Calu3 (cell line): ENCODE measurements around the gene SNTG2. TPM values are rescaled to one million over a fixed set of nuclear protein-coding genes. Genes with fewer than 3 reads are reported as not detected.

ENCODE experiments used
- BruUV-seq: library from RNA; stranded (reverse); fragments of 400-500 nt; replicated peaks from 2 replicates; lab custom pipeline; 2021; lab: Mats Ljungman, UMichigan
- CTCF ChIA-PET: fragments of 300-600 bp; sonication (Branson Sonifier 250); formaldehyde crosslinking; loops from one replicate; lab custom pipeline; 2022; ENCODE audit warnings: antibody characterized with exemption; lab: Charles Lee
- DNase-seq: peaks from one replicate; pipeline ENCODE4 v3.0.0; 2022
- H3K27ac Mint-ChIP-seq: one replicate; pipeline ENCODE4 v1.8.0; 2022; ENCODE audit warnings: mixed read lengths; ENCODE audit not compliant: unreplicated experiment
- H3K27me3 Mint-ChIP-seq: one replicate; pipeline ENCODE4 v1.8.0; 2022; ENCODE audit warnings: mixed read lengths; ENCODE audit not compliant: unreplicated experiment
- H3K36me3 Mint-ChIP-seq: one replicate; pipeline ENCODE4 v1.8.0; 2022; ENCODE audit warnings: mild to moderate bottlenecking, moderate library complexity, mixed read lengths; ENCODE audit not compliant: insufficient read depth, unreplicated experiment
- H3K4me1 Mint-ChIP-seq: one replicate; pipeline ENCODE4 v1.8.0; 2022; ENCODE audit warnings: mild to moderate bottlenecking, low read depth, mixed read lengths; ENCODE audit not compliant: unreplicated experiment
- H3K4me3 Mint-ChIP-seq: one replicate; pipeline ENCODE4 v1.8.0; 2022; ENCODE audit warnings: mild to moderate bottlenecking, low read depth, moderate library complexity, mixed read lengths; ENCODE audit not compliant: unreplicated experiment
- H3K9me3 Mint-ChIP-seq: one replicate; pipeline ENCODE4 v1.8.0; 2022; ENCODE audit warnings: low read depth, mixed read lengths; ENCODE audit not compliant: unreplicated experiment
- intact Hi-C: fragments of 100-400 bp; cut with micrococcal nuclease; formaldehyde crosslinking; loops from one replicate; pipeline ENCODE4 v1.10.0; 2022; ENCODE audit not compliant: unreplicated experiment
- total RNA-seq: library from RNA; stranded (reverse); gene quantifications from 2 replicates; pipeline ENCODE4 v1.2.3, GENCODE V29; 2022
- TF ChIP-seq, protein P1 (sequence below): fragments of 200-600 bp; IDR thresholded peaks from one replicate; pipeline ENCODE4 v1.8.0; 2022; ENCODE audit warnings: antibody characterized with exemption; ENCODE audit not compliant: unreplicated experiment

SNTG2 gene
- total RNA-seq, 1 experiment from 2014 or later = not detected

DNA sequence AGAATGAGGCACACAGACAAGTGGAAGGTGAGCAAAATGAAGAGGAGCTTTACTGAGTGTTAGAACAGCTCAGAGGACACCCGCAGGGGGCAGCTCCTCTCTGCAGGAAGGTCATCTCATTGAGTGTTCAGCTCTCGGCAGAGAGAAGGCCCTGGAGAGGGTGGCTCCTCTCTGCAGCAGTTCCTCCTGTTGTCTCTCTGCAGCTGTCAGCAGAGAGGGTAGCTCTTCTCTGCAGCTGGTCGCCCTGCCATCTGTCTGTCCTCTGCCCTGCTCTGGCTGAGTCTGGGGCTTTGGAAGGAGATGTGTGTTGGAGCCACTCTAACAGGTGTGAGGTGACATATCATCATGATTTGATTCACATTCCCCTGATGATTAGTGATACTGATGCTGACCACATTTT is 6.8 kb upstream of the SNTG2 start:
- no TSS peak for BruUV-seq
- intact Hi-C loops = no loop called here
- CTCF ChIA-PET = no interaction called here
- no peak overlapping the region for H3K27ac Mint-ChIP-seq
- peaks cover 12% of the 10 kb centered on the region for H3K9me3 Mint-ChIP-seq
- no peaks in the 10 kb centered on the region for H3K36me3 Mint-ChIP-seq
- no peaks in the 10 kb centered on the region for H3K27me3 Mint-ChIP-seq
- no peaks in the 10 kb centered on the region for H3K4me1 Mint-ChIP-seq
- H3K4me3 Mint-ChIP-seq = no peak overlapping the region
- TF ChIP-seq, protein P1, sequence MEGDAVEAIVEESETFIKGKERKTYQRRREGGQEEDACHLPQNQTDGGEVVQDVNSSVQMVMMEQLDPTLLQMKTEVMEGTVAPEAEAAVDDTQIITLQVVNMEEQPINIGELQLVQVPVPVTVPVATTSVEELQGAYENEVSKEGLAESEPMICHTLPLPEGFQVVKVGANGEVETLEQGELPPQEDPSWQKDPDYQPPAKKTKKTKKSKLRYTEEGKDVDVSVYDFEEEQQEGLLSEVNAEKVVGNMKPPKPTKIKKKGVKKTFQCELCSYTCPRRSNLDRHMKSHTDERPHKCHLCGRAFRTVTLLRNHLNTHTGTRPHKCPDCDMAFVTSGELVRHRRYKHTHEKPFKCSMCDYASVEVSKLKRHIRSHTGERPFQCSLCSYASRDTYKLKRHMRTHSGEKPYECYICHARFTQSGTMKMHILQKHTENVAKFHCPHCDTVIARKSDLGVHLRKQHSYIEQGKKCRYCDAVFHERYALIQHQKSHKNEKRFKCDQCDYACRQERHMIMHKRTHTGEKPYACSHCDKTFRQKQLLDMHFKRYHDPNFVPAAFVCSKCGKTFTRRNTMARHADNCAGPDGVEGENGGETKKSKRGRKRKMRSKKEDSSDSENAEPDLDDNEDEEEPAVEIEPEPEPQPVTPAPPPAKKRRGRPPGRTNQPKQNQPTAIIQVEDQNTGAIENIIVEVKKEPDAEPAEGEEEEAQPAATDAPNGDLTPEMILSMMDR = no peak
- no peak for DNase-seq

DNA sequence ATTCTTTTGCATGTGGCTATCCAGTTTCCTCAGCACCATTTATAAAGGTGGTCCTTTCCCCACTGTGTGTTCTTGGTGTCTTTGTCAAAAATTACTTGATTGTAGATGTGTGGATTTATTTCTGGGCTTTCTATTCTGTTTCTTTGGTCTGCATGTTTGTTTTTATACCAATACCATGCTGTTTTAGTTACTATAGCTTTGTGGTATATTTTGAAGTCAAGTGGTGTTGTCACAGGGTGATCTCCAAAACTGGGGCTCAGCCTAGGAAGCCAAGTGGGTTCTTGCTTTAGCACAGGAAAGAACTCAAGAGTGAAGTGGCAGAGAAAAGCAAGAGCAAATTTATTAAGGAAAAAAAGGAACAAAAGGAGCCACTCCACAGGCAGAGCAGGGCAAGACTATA is 6.0 kb upstream of the SNTG2 start:
- Mint-ChIP-seq H3K36me3 (no peaks in the 10 kb centered on the region), H3K4me3 (no peak overlapping the region), H3K27ac (no peak overlapping the region), H3K9me3 (peaks cover 16% of the 10 kb centered on the region), H3K4me1 (no peaks in the 10 kb centered on the region), H3K27me3 (no peaks in the 10 kb centered on the region)
- BruUV-seq = no TSS peak
- no peak for DNase-seq
- TF ChIP-seq, protein P1 = no peak
- intact Hi-C loops = no loop called here
- CTCF ChIA-PET = no interaction called here

DNA sequence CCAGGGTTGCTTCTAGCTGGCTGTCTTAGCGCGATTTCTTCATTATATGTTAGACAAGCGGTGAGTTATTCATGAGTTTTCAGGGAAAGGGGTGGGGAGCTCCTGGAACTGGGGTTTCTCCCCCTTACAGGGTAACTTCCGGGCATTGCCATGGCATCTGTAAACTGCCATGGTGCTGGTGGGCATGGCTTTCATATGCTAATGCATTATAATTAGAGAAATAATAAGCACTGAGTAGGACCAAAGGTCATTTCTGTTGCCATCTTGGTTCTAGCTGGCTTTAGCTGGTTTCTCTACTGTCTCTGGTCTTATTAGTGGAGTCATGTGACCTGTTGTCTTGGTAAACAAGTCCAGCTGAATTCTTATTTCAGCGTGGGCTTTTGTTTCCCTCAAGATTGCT is 5.5 kb upstream of the SNTG2 start:
- no TSS peak for BruUV-seq
- no peak overlapping the region for H3K4me3 Mint-ChIP-seq
- peaks cover 16% of the 10 kb centered on the region for H3K9me3 Mint-ChIP-seq
- TF ChIP-seq, protein P1 = no peak
- H3K4me1 Mint-ChIP-seq = no peaks in the 10 kb centered on the region
- DNase-seq = no peak
- no peak overlapping the region for H3K27ac Mint-ChIP-seq
- no peaks in the 10 kb centered on the region for H3K36me3 Mint-ChIP-seq
- intact Hi-C loops = no loop called here
- CTCF ChIA-PET = no interaction called here
- no peaks in the 10 kb centered on the region for H3K27me3 Mint-ChIP-seq

DNA sequence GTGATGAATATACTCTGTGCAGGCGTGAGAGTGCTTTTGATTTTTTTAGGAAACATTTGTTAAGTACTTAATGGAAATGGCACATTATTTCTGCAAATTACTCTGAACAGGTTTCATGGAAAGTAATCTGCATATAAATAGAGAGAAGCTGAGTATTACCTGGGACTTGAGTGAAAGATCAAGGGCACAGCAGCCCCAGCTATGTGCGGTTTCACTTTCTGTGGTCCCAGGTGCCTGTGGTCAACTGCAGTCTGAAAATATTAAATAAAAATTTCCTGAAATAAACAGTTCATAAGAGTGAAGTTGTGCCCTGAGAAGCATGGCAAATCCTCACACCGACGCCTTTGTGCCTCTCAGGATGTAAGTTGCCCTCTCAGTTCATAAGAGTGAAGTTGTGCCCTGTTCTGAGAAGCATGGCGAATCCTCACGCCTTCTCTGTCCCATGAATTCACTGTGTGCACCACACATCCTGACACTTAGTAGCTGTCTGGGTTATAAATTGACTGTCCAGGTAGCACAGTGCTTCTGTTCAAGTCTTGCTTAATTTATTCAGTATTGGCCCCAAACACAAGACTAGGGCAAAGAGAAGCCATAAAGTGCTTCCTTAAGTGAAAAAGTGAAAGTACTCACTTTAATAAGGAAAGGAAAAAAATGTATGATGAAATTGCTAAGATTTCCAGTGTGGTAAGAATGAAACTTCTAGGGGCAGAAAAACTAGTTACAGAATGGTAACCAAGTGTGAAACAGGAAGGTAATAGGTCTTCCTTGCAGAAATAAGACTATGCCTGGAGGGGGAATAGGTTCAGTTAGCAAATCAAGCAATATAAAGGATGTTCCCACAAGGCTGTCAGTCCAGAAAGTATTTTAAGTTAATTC is 4.3 kb upstream of the SNTG2 start:
- intact Hi-C loops = no loop called here
- BruUV-seq = no TSS peak
- H3K4me1 Mint-ChIP-seq = no peaks in the 10 kb centered on the region
- TF ChIP-seq, protein P1 = no peak
- DNase-seq = no peak
- no peaks in the 10 kb centered on the region for H3K36me3 Mint-ChIP-seq
- H3K27ac Mint-ChIP-seq = no peak overlapping the region
- peaks cover 16% of the 10 kb centered on the region for H3K9me3 Mint-ChIP-seq
- H3K27me3 Mint-ChIP-seq = no peaks in the 10 kb centered on the region
- H3K4me3 Mint-ChIP-seq = no peak overlapping the region
- CTCF ChIA-PET = no interaction called here
